Measurements from ENCODE around the gene DHCR7.

- no peak for TF ChIP-seq ZNF274 (IDR thresholded peaks at IDR 0.05; ENCODE audit: low read depth, low read length)
- TF ChIP-seq YY1 (IDR thresholded peaks at IDR 0.05; ENCODE audit: insufficient read depth, insufficient read length), result no peak
These were observed 14.3 kb downstream of the DHCR7 start for GRCh38 chr11:71433648-71434450.
